Fibroblast of lung (primary cell): ENCODE data around the gene GTSF1L. TPM values are rescaled to one million over a fixed set of nuclear protein-coding genes. Genes with fewer than 3 reads are reported as not detected.

Experiments used
- DNase-seq, 2 donors: peaks; one replicate each; pipeline versions ENCODE4 v3.0.0 to v3.0.0-alpha.2; 2010; ENCODE audit warnings: low read depth in 2 of 2
- H2AFZ ChIP-seq: 2 replicates; pipeline ENCODE4 v1.5.1; 2012; ENCODE audit warnings: low read length, control low read depth, inconsistent platforms
- H3K27ac ChIP-seq: 2 replicates; pipeline ENCODE4 v1.5.1; 2011; ENCODE audit warnings: low read length, control low read depth; ENCODE audit not compliant: insufficient read depth
- H3K27me3 ChIP-seq: 2 replicates; pipeline ENCODE4 v1.5.1; 2011; ENCODE audit warnings: mild to moderate bottlenecking, low read length; ENCODE audit not compliant: control insufficient read depth, insufficient read depth
- H3K36me3 ChIP-seq: 2 replicates; pipeline ENCODE4 v1.5.1; 2011; ENCODE audit warnings: low read length; ENCODE audit not compliant: control insufficient read depth, insufficient read depth
- H3K4me1 ChIP-seq: 2 replicates; pipeline ENCODE4 v1.5.1; 2011; ENCODE audit warnings: low read length; ENCODE audit not compliant: control insufficient read depth, insufficient read depth; ENCODE audit errors: extremely low read depth
- H3K4me2 ChIP-seq: 2 replicates; pipeline ENCODE4 v1.5.1; 2011; ENCODE audit warnings: low read length, control low read depth; ENCODE audit not compliant: insufficient read depth; ENCODE audit errors: extremely low read depth
- H3K4me3 ChIP-seq, 4 experiments: fragments of 200-600 bp in 1 of 4; sonication (generic) in 1 of 4; replicated peaks in 1 of 4; 2 replicates each; pipeline ENCODE4 v1.5.1; 2011 to 2016; ENCODE audit warnings: low read length in 4 of 4, low read depth in 3 of 4, mild to moderate bottlenecking in 3 of 4, control low read depth in 2 of 4, inconsistent platforms in 1 of 4, mixed read lengths in 1 of 4; ENCODE audit not compliant: insufficient read depth in 1 of 4; ENCODE audit errors: control extremely low read depth in 1 of 4
- H3K79me2 ChIP-seq: 2 replicates; pipeline ENCODE4 v1.5.1; 2012; ENCODE audit warnings: mild to moderate bottlenecking, low read length, inconsistent platforms; ENCODE audit not compliant: control insufficient read depth, insufficient read depth
- H3K9ac ChIP-seq: 2 replicates; pipeline ENCODE4 v1.5.1; 2011; ENCODE audit warnings: mild to moderate bottlenecking, low read length, control low read depth; ENCODE audit not compliant: insufficient read depth
- H3K9me3 ChIP-seq: 2 replicates; pipeline ENCODE4 v1.5.1; 2012; ENCODE audit warnings: low read depth, low read length; ENCODE audit not compliant: control insufficient read depth, insufficient read depth
- H4K20me1 ChIP-seq: 2 replicates; pipeline ENCODE4 v1.5.1; 2011; ENCODE audit warnings: low read length; ENCODE audit not compliant: control insufficient read depth, insufficient read depth; ENCODE audit errors: extremely low read depth
- EZH2 ChIP-seq: IDR thresholded peaks from 2 replicates; pipeline ENCODE4 v1.5.1; 2012; ENCODE audit warnings: low read length, control low read depth, mild to moderate bottlenecking; ENCODE audit errors: missing control alignments
- polyA plus RNA-seq, 2 donors: library from polyadenylated mRNA; depleted of rRNA in 1 of 2; stranded (reverse) in 1 of 2; unstranded in 1 of 2; fragments of >200 nt; gene quantifications; 2 replicates each; pipeline ENCODE4 v1.2.1, GENCODE V29; 2011 to 2012; ENCODE audit warnings: missing spikeins in 1 of 2
- total RNA-seq: library from RNA; depleted of rRNA; stranded (reverse); fragments of >200 nt; gene quantifications from 2 replicates; pipeline ENCODE4 v1.2.1, GENCODE V29; 2014
- TF ChIP-seq, protein P1 (sequence below), 2 donors: IDR thresholded peaks in 1 of 2; conservative IDR thresholded peaks in 1 of 2; 1 replicate in 1 of 2; 2 replicates in 1 of 2; pipeline ENCODE4 v1.5.1; 2011 to 2012; ENCODE audit warnings: low read length in 2 of 2, control low read depth in 1 of 2, inconsistent platforms in 1 of 2, low read depth in 1 of 2, mild to moderate bottlenecking in 1 of 2

Gene GTSF1L
- total and polyA plus RNA-seq, 2 donors (not counting 1 experiment from before 2014, with no cell fraction given): not detected

GRCh38 chr20:43680981-43681380 lies 45.8 kb downstream of the GTSF1L start:
- H3K9me3 ChIP-seq: no peaks in the 10 kb centered on the region
- no peak for TF ChIP-seq EZH2
- TF ChIP-seq, protein P1, sequence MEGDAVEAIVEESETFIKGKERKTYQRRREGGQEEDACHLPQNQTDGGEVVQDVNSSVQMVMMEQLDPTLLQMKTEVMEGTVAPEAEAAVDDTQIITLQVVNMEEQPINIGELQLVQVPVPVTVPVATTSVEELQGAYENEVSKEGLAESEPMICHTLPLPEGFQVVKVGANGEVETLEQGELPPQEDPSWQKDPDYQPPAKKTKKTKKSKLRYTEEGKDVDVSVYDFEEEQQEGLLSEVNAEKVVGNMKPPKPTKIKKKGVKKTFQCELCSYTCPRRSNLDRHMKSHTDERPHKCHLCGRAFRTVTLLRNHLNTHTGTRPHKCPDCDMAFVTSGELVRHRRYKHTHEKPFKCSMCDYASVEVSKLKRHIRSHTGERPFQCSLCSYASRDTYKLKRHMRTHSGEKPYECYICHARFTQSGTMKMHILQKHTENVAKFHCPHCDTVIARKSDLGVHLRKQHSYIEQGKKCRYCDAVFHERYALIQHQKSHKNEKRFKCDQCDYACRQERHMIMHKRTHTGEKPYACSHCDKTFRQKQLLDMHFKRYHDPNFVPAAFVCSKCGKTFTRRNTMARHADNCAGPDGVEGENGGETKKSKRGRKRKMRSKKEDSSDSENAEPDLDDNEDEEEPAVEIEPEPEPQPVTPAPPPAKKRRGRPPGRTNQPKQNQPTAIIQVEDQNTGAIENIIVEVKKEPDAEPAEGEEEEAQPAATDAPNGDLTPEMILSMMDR (conservative IDR thresholded peaks at IDR 0.05 in 1 of 2, IDR thresholded peaks at IDR 0.05 in 1 of 2; ENCODE audit: low read depth in 1 of 2, low read length in 2 of 2): no peak
- H2AFZ ChIP-seq: no peak overlapping the region
- H3K79me2 ChIP-seq: no peaks in the 10 kb centered on the region
- H4K20me1 ChIP-seq: no peaks in the 10 kb centered on the region
- no peak overlapping the region for H3K4me2 ChIP-seq
- H3K27me3 ChIP-seq: no peaks in the 10 kb centered on the region
- no peak overlapping the region for H3K9ac ChIP-seq
- H3K27ac ChIP-seq: no peak overlapping the region
- no peaks in the 10 kb centered on the region for H3K36me3 ChIP-seq
- H3K4me1 ChIP-seq: no peaks in the 10 kb centered on the region
- no peak for DNase-seq
- no peak overlapping the region for H3K4me3 ChIP-seq

- Histone ChIP-seq H4K20me1 (no peaks in the 10 kb centered on the region), H3K4me2 (no peak overlapping the region), H3K27ac (no peak overlapping the region), H3K9ac (no peak overlapping the region), H3K36me3 (peaks cover 2% of the 10 kb centered on the region), H3K4me1 (no peaks in the 10 kb centered on the region), H2AFZ (no peak overlapping the region), H3K4me3 (no peak overlapping the region), H3K79me2 (no peaks in the 10 kb centered on the region), H3K9me3 (no peaks in the 10 kb centered on the region), H3K27me3 (no peaks in the 10 kb centered on the region)
- DNase-seq: no peak
- TF ChIP-seq EZH2: no peak
- TF ChIP-seq, protein P1 (conservative IDR thresholded peaks at IDR 0.05 in 1 of 2, IDR thresholded peaks at IDR 0.05 in 1 of 2; ENCODE audit: low read depth in 1 of 2, low read length in 2 of 2): no peak
Measured at GRCh38 chr20:43676368-43676767, 50.4 kb downstream of the GTSF1L start.

Other genes starting within 250 kb of the GTSF1L start
- gene L3MBTL1, start 219.3 kb downstream of the GTSF1L start, total RNA-seq: 6.2 and 10.7 TPM in 2 replicates
- 1.2 and 1.5 TPM in 2 replicates for gene L3MBTL1, start 219.3 kb downstream of the GTSF1L start, polyA plus RNA-seq
- 0.26 and 0.66 TPM in 2 replicates for gene SGK2, start 168.0 kb downstream of the GTSF1L start, total RNA-seq
- 0.05 TPM in 1 of 2 replicates, not detected in the other for gene SGK2, start 168.0 kb downstream of the GTSF1L start, polyA plus RNA-seq
- 38.8 and 44.2 TPM in 2 replicates for gene IFT52, start 136.1 kb downstream of the GTSF1L start, total RNA-seq
- 38.3 and 41.9 TPM in 2 replicates for gene IFT52, start 136.1 kb downstream of the GTSF1L start, polyA plus RNA-seq
- gene MYBL2, start 59.9 kb downstream of the GTSF1L start, total RNA-seq: 0.26 and 1.2 TPM in 2 replicates
- gene MYBL2, start 59.9 kb downstream of the GTSF1L start, polyA plus RNA-seq: 2.7 and 7.8 TPM in 2 replicates
- gene TOX2, start 187.8 kb upstream of the GTSF1L start, total RNA-seq: 4.4 and 5.9 TPM in 2 replicates
- 9.6 and 14.8 TPM in 2 replicates for gene TOX2, start 187.8 kb upstream of the GTSF1L start, polyA plus RNA-seq